HG03045 (cell line): ENCODE data around the gene CENPH.
"Not testable (repeated sequence)": the region's sequence is repeated elsewhere in the genome, so short reads cannot be mapped to it uniquely, and the experiment has no call there.

Source experiments
- ATAC-seq: cut with Tn5 transposase; IDR thresholded peaks from one replicate; pipeline ENCODE4 v1.9.1; 2021; ENCODE audit warnings: mild to moderate bottlenecking, moderate library complexity; ENCODE audit not compliant: unreplicated experiment

The CENPH gene

GRCh38 chr5:69245031-69245430 is 55.6 kb downstream of the CENPH start:
- ATAC-seq: no peak

GRCh38 chr5:69248019-69248418 is 58.6 kb downstream of the CENPH start:
- ATAC-seq: no peak

GRCh38 chr5:69250593-69250992 is 61.2 kb downstream of the CENPH start:
- ATAC-seq: no peak

DNA sequence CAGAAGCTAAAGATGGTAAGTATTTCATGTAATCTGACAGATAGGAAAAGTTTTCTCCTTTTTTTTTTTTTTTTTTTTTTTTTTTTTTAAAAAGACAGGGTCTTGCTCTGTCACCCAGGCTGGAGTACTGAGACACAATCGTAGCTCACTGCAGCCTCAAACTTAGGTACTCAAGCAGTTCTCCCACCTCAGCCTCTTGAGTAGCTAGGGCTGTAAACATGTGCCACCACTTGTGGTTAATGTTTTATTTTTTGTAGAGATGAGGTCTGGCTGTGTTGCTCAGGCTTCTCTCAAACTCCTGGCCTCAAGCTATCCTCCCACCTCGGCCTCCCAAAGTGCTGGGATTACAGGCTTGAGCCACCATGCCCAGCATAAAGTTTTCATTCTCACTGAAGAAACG is 63.1 kb downstream of the CENPH start:
- ATAC-seq: no peak

DNA sequence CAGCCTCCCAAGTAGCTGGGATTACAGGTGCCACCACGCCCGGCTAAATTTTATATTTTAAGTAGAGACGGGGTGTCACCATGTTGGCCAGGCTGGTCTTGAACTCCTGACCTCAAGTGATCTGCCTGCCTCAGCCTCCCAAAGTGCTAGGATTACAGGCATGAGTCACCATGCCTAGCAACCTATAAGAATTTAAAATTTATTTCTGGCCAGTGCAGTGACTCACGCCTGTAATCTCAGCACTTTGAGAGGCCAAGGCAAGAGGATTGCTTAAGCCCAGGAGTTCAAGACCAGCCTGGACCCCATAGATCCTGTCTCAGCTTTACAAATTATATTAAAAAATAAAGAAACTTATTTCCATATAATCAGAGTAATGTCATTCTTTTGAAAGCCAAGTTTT is 66.6 kb downstream of the CENPH start:
- ATAC-seq: not testable (repeated sequence)

DNA sequence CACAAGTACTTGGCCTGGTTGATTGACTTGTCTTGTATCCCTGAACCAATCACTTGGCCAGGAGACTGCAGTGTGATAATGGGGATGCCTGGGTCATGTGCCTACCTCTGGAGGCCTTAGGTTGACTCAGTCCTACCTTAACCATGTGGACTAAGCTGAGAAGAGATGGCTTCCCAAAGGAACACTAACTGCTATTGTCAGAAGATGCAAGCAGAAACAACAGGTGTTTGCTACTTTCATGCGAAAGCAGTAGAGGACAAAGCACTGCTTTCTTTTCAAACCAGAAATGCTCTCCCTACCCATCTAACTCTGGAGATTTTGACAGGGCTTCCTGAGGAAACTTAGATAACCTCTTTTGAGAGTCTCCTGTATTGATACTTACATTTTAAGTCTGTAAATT is 68.2 kb downstream of the CENPH start:
- ATAC-seq: no peak
